ENCODE measurements around the gene ELF4.

DNA sequence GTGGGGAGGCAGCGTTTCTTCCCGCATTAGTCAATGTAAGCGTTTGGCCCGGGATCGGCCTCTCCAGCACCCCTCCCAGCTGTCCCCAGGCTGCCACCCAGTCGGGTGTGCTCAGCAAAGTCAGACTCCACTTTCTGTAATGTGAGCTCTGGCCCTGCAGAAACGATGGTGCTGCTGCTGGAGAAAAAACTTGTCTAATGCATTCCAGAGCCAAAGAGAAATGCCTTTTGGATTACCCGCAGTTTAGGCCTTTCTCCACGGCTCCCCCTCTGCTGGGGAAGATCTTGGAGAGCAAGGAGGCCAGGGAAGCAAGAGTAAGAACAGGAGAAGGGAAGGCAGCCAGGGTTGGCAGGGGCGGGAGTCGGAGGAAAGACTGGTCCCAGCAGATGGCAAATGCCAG lies 55.2 kb downstream of the ELF4 start:
- TF ChIP-seq, protein P1, sequence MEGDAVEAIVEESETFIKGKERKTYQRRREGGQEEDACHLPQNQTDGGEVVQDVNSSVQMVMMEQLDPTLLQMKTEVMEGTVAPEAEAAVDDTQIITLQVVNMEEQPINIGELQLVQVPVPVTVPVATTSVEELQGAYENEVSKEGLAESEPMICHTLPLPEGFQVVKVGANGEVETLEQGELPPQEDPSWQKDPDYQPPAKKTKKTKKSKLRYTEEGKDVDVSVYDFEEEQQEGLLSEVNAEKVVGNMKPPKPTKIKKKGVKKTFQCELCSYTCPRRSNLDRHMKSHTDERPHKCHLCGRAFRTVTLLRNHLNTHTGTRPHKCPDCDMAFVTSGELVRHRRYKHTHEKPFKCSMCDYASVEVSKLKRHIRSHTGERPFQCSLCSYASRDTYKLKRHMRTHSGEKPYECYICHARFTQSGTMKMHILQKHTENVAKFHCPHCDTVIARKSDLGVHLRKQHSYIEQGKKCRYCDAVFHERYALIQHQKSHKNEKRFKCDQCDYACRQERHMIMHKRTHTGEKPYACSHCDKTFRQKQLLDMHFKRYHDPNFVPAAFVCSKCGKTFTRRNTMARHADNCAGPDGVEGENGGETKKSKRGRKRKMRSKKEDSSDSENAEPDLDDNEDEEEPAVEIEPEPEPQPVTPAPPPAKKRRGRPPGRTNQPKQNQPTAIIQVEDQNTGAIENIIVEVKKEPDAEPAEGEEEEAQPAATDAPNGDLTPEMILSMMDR (IDR thresholded peaks at IDR 0.05), result no peak
- no peak for TF ChIP-seq EP300 (IDR thresholded peaks at IDR 0.05)
- no peak for TF ChIP-seq POLR2A (IDR thresholded peaks at IDR 0.05; ENCODE audit: low read depth)

All from esophagus muscularis mucosa (tissue), 4 donors.